CD8-positive, alpha-beta memory T cell (primary cell): ENCODE results near the gene CAV3. TPM values are rescaled to one million over a fixed set of nuclear protein-coding genes. Genes with fewer than 3 reads are reported as not detected.

Source experiments
- CTCF ChIA-PET: fragments of 350-600 bp; sonication (Branson Sonifier 250); formaldehyde crosslinking; loops from one replicate; lab custom pipeline; 2021; ENCODE audit warnings: antibody characterized with exemption; lab: Charles Lee
- POLR2A ChIA-PET: fragments of 350-600 bp; sonication (Branson Sonifier 250); formaldehyde crosslinking; loops from one replicate; lab custom pipeline; 2021; ENCODE audit warnings: antibody characterized with exemption; lab: Charles Lee
- DNase-seq, 5 donors: peaks; one replicate each; pipeline versions ENCODE4 v3.0.0 to v3.0.0-alpha.2; 2020 to 2022; ENCODE audit warnings: mixed read lengths in 1 of 5
- H3K27ac ChIP-seq: one replicate; pipeline ENCODE4 v1.7.0; 2013; ENCODE audit warnings: low read depth, mild to moderate bottlenecking, low read length, moderate library complexity
- H3K27me3 ChIP-seq: 2 replicates; pipeline ENCODE4 v1.7.0; 2013; ENCODE audit warnings: low read length, mild to moderate bottlenecking; ENCODE audit not compliant: insufficient read depth, poor library complexity, severe bottlenecking
- H3K36me3 ChIP-seq: 2 replicates; pipeline ENCODE4 v1.7.0; 2013; ENCODE audit warnings: mild to moderate bottlenecking, low read length, moderate library complexity; ENCODE audit not compliant: insufficient read depth
- H3K4me1 ChIP-seq: 2 replicates; pipeline ENCODE4 v1.7.0; 2013; ENCODE audit warnings: mild to moderate bottlenecking, low read length, moderate library complexity; ENCODE audit not compliant: insufficient read depth
- H3K4me3 ChIP-seq: 2 replicates; pipeline ENCODE4 v1.7.0; 2013; ENCODE audit warnings: mild to moderate bottlenecking, low read length
- H3K9me3 ChIP-seq: 2 replicates; pipeline ENCODE4 v1.7.0; 2013; ENCODE audit warnings: mild to moderate bottlenecking, low read length
- H3K27ac Mint-ChIP-seq, 8 donors: one replicate each; pipeline ENCODE4 v1.8.0; 2020 to 2021; ENCODE audit warnings: mixed read lengths in 8 of 8, mild to moderate bottlenecking in 6 of 8, inconsistent platforms in 3 of 8, moderate library complexity in 3 of 8
- H3K27me3 Mint-ChIP-seq, 2 donors: one replicate each; pipeline ENCODE4 v1.8.0; 2020 to 2021; ENCODE audit warnings: mixed read lengths in 2 of 2, mild to moderate bottlenecking in 1 of 2, moderate library complexity in 1 of 2
- H3K36me3 Mint-ChIP-seq, 3 donors: one replicate each; pipeline ENCODE4 v1.8.0; 2020 to 2021; ENCODE audit warnings: mixed read lengths in 3 of 3, inconsistent platforms in 1 of 3, mild to moderate bottlenecking in 1 of 3
- H3K4me1 Mint-ChIP-seq, 3 donors: one replicate each; pipeline ENCODE4 v1.8.0; 2020 to 2021; ENCODE audit warnings: mixed read lengths in 3 of 3, inconsistent platforms in 1 of 3, mild to moderate bottlenecking in 1 of 3
- H3K4me3 Mint-ChIP-seq, 7 donors: one replicate each; pipeline ENCODE4 v1.8.0; 2020 to 2021; ENCODE audit warnings: mixed read lengths in 7 of 7, mild to moderate bottlenecking in 6 of 7, moderate library complexity in 4 of 7, inconsistent platforms in 2 of 7
- H3K9me3 Mint-ChIP-seq, 5 donors: one replicate each; pipeline ENCODE4 v1.8.0; 2020 to 2022; ENCODE audit warnings: mixed read lengths in 5 of 5, mild to moderate bottlenecking in 3 of 5, moderate library complexity in 2 of 5, inconsistent platforms in 1 of 5
- polyA plus RNA-seq: library from polyadenylated mRNA; unstranded; fragments of 300-500 nt; fragmentation: Illumina TruSeq; gene quantifications from one replicate; pipeline ENCODE4 v1.2.3, GENCODE V29; 2021
- total RNA-seq, 2 experiments: library from RNA; stranded (reverse); gene quantifications; one replicate each; pipeline ENCODE4 v1.2.3, GENCODE V29; 2021

CAV3 gene
- total and polyA plus RNA-seq, 3 experiments from 2014 or later, result not detected

DNA sequence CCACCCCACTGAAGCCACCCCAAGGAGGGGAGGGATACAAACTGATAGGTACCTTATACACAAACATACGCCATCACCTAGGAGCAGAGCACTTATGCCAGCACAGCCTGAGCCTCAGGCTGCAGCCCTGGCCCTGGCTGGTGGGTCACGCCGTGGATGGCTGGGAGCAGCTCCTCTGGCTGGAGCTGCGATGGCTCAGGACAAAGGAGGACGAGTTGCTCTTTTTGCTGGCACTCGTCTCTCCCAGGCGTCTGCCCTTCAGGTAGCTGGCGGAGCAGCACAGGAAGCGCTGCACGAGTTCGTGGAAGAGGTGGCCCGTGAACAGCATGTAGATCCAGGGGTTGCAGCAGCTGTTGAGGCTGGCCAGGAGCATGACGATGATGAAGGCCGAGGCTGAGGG, 19.2 kb downstream of the CAV3 start:
- Histone ChIP-seq H3K4me1 (no peaks in the 10 kb centered on the region), H3K4me3 (no peak overlapping the region), H3K27ac (no peak overlapping the region), H3K27me3 (no peaks in the 10 kb centered on the region), H3K36me3 (no peaks in the 10 kb centered on the region), H3K9me3 (no peaks in the 10 kb centered on the region)
- peaks cover 0 to 5% of the 10 kb centered on the region in 2 donors for H3K27me3 Mint-ChIP-seq
- no peak overlapping the region for H3K4me3 Mint-ChIP-seq
- ChIA-PET CTCF (interaction anchor here (1.5 kb wide), 1 partner anchor 9 kb away, joined by 4 read pairs; no protein-coding TSS in a partner anchor), POLR2A (no interaction called here)
- peaks cover 0 to 2% (median 0%) of the 10 kb centered on the region in 3 donors for H3K36me3 Mint-ChIP-seq
- no peak overlapping the region for H3K27ac Mint-ChIP-seq
- H3K4me1 Mint-ChIP-seq, result no peaks in the 10 kb centered on the region
- no peaks in the 10 kb centered on the region for H3K9me3 Mint-ChIP-seq
- no peak for DNase-seq

DNA sequence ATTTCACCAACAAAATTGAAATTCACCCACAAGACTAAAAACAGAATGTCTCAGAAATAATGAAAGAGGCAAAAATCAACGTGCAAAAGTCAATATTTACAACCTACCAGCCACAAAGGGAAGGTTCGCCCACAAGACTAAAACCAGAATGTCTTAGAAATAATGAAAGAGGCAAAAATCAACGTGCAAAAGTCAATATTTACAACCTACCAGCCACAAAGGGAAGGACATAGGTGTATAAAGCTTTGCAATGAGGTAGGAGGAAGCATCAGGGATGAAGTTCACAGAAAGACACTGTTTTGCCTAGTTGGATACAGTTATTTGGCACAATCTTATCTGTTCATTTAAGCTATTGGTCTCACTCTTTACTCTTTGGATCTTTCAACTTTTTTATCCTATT, 21.5 kb downstream of the CAV3 start:
- Mint-ChIP-seq H3K4me1 (no peaks in the 10 kb centered on the region), H3K27ac (no peak overlapping the region), H3K4me3 (no peak overlapping the region), H3K27me3 (peaks cover 0 to 5% of the 10 kb centered on the region in 2 donors), H3K9me3 (no peaks in the 10 kb centered on the region), H3K36me3 (peaks cover 0 to 2% (median 0%) of the 10 kb centered on the region in 3 donors)
- ChIA-PET POLR2A (no interaction called here), CTCF (no interaction called here)
- Histone ChIP-seq H3K27me3 (no peaks in the 10 kb centered on the region), H3K4me3 (no peak overlapping the region), H3K27ac (no peak overlapping the region), H3K36me3 (no peaks in the 10 kb centered on the region), H3K9me3 (no peaks in the 10 kb centered on the region), H3K4me1 (no peaks in the 10 kb centered on the region)
- no peak for DNase-seq

DNA sequence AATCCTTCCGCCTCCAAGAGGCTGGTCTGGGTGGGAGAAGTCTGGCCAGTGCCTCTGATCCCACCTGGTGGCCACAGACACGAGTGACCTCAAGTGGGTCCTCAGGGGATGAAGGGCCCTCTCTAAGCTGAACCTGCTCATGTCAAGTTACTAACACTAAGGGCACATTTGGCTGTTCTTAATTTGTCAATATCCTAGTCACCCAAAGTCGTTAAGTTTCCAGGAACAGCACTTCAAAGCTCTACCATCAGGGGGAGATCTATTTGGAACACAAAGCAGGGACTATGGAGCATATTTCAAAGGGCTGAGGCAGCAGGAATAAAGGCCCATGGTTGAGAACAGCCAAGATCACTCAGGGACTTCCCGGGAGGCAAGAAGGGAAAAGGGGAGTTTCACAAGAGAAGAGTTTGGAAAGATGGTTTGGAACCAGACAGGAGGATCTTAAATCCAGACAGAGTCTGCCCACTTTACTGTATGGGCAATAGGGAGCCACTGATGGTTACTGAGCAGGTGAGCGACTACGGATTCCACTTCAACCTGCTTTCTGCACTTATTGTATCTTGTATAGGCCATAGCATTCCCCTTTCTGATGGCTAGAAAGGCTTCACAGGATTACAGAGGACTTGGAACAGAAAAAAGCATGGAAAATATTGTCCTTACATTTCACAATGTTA, 22.1 kb downstream of the CAV3 start:
- POLR2A ChIA-PET, result no interaction called here

DNA sequence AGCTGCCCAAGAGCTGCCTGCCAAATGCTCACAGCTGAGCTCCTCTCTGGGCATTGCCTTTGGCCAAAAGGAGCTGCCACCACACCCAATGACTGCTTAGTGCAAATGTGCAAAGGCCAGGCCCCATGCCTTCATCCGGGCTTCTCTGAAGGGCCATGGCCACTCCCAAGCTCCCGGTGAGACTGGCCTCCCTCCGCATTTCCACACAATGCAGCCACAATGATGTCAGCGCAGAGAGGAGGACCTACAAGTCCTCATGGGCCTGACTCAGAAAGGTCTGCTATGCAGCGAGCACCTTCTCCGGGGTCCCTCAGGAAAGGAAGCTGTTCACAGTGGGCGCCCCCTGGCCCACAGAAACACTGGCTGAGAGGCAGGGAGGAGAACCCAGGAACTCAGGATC, 23.1 kb downstream of the CAV3 start:
- Histone ChIP-seq H3K36me3 (no peaks in the 10 kb centered on the region), H3K27ac (no peak overlapping the region), H3K9me3 (no peaks in the 10 kb centered on the region), H3K4me3 (no peak overlapping the region), H3K4me1 (no peaks in the 10 kb centered on the region), H3K27me3 (no peaks in the 10 kb centered on the region)
- ChIA-PET CTCF (no interaction called here), POLR2A (no interaction called here)
- Mint-ChIP-seq H3K4me3 (no peak overlapping the region), H3K27me3 (peaks cover 0 to 5% of the 10 kb centered on the region in 2 donors), H3K36me3 (peaks cover 0 to 2% (median 0%) of the 10 kb centered on the region in 3 donors), H3K9me3 (no peaks in the 10 kb centered on the region), H3K4me1 (no peaks in the 10 kb centered on the region), H3K27ac (no peak overlapping the region)
- no peak for DNase-seq

More for the DNA sequence above, 22.1 kb downstream of the CAV3 start:
- Histone ChIP-seq H3K36me3 (no peaks in the 10 kb centered on the region), H3K4me1 (no peaks in the 10 kb centered on the region), H3K4me3 (no peak overlapping the region), H3K9me3 (no peaks in the 10 kb centered on the region), H3K27ac (no peak overlapping the region), H3K27me3 (no peaks in the 10 kb centered on the region)
- no peak for DNase-seq
- CTCF ChIA-PET, result no interaction called here
- Mint-ChIP-seq H3K4me3 (no peak overlapping the region), H3K27ac (peak overlapping the region in 1 of 8 donors; percentile 47), H3K9me3 (no peaks in the 10 kb centered on the region), H3K4me1 (no peaks in the 10 kb centered on the region), H3K36me3 (peaks cover 0 to 2% (median 0%) of the 10 kb centered on the region in 3 donors), H3K27me3 (peaks cover 0 to 5% of the 10 kb centered on the region in 2 donors)

DNA sequence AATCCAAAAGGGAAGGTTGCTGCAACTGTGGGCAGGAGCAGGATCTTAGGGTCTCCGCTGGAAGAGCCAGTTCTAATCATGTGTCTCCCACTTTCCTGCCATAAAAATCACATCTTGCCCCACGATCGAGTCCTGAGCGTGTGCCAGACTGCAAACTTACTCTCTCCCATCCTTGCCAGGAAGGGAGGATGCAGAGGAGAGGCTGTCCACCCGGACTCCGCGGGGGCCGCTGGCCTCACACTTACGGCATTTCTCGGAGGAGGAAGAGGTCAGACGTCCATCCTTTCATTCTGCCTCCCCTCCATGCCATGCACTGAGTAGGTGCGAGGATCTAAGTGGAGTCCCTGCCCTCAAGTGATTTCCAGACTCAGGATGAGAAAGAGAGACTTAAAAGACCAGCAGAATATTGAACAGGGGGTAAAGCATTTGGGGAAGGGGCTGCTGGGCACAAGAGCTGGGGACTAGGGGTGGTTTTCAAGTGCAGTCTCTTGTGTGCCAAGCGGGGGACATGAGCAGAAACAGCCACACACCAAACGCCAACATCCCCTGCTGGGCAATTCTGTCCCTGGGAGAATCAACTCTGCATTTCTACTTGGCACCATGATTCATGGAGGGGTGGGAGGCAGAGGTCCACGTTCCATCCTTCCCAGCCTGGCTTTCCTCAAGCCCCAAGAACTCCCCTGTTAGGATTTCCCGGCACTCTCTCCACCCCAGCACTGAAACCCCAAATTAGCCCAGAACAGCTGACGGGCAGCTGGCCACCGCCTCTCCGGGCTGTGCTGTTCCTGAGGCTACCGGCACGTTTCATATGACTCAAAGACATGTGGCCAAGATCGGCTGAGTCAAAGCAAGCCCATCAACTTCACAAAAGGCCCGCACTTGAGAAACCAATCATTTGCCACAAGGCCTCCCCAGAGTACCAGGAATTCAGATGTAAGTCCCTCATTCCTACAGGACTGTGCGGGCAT, 24.2 kb downstream of the CAV3 start:
- no peaks in the 10 kb centered on the region for H3K9me3 Mint-ChIP-seq
- Histone ChIP-seq H3K27me3 (no peaks in the 10 kb centered on the region), H3K9me3 (no peaks in the 10 kb centered on the region), H3K4me3 (no peak overlapping the region), H3K4me1 (no peaks in the 10 kb centered on the region), H3K27ac (no peak overlapping the region), H3K36me3 (no peaks in the 10 kb centered on the region)
- DNase-seq, result no peak
- no peaks in the 10 kb centered on the region for H3K4me1 Mint-ChIP-seq
- no peak overlapping the region for H3K27ac Mint-ChIP-seq
- H3K4me3 Mint-ChIP-seq, result no peak overlapping the region
- peaks cover 0 to 2% (median 0%) of the 10 kb centered on the region in 3 donors for H3K36me3 Mint-ChIP-seq
- POLR2A ChIA-PET, result no interaction called here
- CTCF ChIA-PET, result no interaction called here
- H3K27me3 Mint-ChIP-seq, result peaks cover 0 to 5% of the 10 kb centered on the region in 2 donors

DNA sequence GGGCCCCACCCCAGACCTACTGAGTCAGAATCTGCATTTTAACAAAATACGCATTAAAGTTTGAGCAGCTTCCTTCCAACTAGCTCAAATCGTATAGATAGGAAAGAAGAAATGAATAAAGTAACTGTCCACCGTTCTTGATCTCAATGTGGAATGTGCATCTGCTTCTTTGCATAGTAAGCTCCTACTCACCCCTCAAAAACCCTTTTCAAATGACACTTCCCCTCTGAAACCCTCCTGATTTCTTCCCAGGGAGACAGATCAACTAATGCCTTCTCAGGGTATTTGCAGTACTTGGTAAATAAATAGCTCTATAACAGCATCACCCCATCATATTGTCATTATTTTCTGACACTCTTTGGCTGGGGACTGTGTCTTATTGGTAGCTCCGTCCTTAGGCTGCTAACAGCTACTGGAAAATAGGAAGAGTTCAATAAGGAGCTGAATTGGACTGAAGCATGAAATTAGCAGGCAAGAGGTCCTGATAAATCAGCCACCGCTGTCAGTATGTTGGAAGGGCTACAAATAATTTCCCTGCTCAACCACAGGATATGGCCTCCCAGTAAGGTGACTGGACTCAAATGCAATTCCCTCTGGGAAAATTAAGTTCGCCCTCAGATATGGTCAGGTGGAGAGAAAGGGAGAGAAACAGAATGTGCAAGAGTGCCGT, 25.6 kb downstream of the CAV3 start:
- Mint-ChIP-seq H3K4me3 (no peak overlapping the region), H3K9me3 (no peaks in the 10 kb centered on the region), H3K27me3 (peaks cover 0 to 5% of the 10 kb centered on the region in 2 donors), H3K36me3 (no peaks in the 10 kb centered on the region), H3K27ac (no peak overlapping the region), H3K4me1 (no peaks in the 10 kb centered on the region)
- H3K4me1 ChIP-seq, result no peaks in the 10 kb centered on the region
- no peaks in the 10 kb centered on the region for H3K9me3 ChIP-seq
- H3K4me3 ChIP-seq, result no peak overlapping the region
- no peaks in the 10 kb centered on the region for H3K27me3 ChIP-seq
- DNase-seq, result no peak
- H3K36me3 ChIP-seq, result no peaks in the 10 kb centered on the region
- ChIA-PET POLR2A (no interaction called here), CTCF (interaction anchor here (1.2 kb wide), 1 partner anchor 10 kb away, joined by 6 read pairs; the partner anchor contains the start of gene OXTR)
- H3K27ac ChIP-seq, result no peak overlapping the region

DNA sequence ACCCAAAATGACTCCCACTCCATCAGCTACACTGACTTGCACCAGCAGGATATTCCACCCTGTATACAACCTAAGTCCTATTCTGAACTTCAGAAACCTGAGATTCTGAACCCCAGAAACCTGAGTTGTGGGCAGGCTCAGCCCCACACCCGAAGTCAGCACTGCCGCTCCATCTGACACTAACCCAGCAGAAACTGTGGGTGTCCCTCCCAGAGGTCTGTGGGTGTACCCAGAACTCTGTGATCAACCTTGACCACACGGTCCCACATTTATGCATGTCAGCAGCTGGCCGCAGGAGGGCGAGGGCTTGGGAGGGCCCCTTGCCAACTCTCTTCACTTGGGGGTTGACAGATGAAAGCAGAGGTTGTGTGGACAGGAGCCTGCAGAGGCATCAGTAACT, 26.5 kb downstream of the CAV3 start:
- H3K36me3 Mint-ChIP-seq, result no peaks in the 10 kb centered on the region
- Histone ChIP-seq H3K27ac (no peak overlapping the region), H3K27me3 (no peaks in the 10 kb centered on the region), H3K36me3 (no peaks in the 10 kb centered on the region), H3K4me3 (no peak overlapping the region), H3K9me3 (no peaks in the 10 kb centered on the region), H3K4me1 (no peaks in the 10 kb centered on the region)
- DNase-seq, result no peak
- POLR2A ChIA-PET, result no interaction called here
- H3K4me1 Mint-ChIP-seq, result no peaks in the 10 kb centered on the region
- no peak overlapping the region for H3K4me3 Mint-ChIP-seq
- peaks cover 1 to 5% of the 10 kb centered on the region in 2 donors for H3K27me3 Mint-ChIP-seq
- H3K9me3 Mint-ChIP-seq, result no peaks in the 10 kb centered on the region
- CTCF ChIA-PET, result no interaction called here
- H3K27ac Mint-ChIP-seq, result no peak overlapping the region
